CD4-positive, alpha-beta T cell treated with Interleukin-6 at 100 ng/mL for 8 hours (primary cell): Measurements from ENCODE around the gene CFAP46.
"Not testable (repeated sequence)": the region's sequence is repeated elsewhere in the genome, so short reads cannot be mapped to it uniquely, and the experiment has no call there.

ENCODE experiments used
- DNase-seq: peaks from one replicate; pipeline ENCODE4 v3.0.0-alpha.2; 2020; ENCODE audit warnings: mixed read lengths, low spot score

The CFAP46 gene

DNA sequence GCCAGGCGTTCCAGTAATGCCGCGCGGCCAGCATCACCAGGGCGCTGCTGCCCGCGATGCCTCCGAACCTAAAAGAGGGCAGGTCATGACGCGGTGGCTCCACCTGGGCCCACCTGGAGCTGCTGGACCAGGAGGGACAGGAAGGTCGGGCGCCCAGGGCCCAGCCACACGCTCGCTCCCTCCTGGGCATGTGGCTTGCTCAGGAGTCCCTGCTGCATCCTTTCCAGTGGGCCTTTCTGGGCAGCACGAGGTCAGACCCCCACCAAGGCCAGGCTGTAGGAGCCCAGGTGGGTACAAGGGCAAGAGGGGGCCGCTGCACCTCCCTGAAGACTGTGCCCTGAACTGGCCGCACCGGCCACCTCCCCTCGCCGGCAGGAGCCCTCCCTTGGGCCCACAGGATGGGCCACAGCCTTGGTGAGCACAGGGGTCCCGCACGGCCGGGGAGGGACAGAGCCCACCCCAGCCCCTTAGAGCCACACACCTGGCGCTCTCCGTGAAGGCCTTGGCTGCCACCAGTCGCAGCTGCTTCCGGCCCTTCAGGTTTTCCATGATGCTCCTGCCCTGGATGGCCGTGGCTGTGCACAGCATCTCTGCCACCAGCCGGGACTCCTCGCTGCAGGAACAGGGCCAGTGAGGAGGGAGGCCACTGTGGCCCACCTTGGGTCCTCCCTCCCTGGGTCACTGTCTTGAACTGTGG lies 43.2 kb downstream of the CFAP46 start:
- no peak for DNase-seq

DNA sequence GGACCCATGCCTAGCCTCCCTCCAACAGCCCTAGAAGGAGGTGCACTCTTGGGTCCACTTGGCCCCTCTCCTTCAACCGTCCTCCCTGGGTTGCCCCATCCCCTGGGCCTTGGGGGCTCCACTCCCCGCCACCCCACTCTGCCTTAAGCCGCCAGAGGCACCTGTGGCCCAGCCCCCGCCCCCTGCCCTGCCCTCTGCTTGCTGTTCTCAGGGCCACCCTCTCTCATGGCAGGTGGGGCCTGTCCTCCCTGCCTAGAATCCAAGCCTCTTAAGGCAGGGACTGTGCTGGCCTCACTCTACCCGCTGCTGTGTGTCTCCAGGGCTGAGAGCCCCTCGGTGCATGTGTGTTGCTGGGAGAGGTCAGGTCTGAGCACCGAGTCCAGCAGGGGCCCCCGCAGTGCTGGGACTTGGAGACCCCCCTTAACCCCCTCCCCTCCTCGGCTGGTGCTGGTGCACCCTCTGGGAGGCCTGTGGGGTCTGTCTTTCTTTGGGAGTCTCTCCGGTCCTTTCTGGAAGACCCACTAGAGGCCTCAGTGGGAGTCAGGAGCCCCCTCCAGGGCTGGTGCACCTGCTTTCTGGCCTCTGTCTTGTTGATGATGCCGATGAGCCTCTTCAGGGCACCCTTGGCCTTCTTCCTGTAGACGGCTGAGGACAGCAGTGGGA lies 43.8 kb downstream of the CFAP46 start:
- DNase-seq, result no peak

DNA sequence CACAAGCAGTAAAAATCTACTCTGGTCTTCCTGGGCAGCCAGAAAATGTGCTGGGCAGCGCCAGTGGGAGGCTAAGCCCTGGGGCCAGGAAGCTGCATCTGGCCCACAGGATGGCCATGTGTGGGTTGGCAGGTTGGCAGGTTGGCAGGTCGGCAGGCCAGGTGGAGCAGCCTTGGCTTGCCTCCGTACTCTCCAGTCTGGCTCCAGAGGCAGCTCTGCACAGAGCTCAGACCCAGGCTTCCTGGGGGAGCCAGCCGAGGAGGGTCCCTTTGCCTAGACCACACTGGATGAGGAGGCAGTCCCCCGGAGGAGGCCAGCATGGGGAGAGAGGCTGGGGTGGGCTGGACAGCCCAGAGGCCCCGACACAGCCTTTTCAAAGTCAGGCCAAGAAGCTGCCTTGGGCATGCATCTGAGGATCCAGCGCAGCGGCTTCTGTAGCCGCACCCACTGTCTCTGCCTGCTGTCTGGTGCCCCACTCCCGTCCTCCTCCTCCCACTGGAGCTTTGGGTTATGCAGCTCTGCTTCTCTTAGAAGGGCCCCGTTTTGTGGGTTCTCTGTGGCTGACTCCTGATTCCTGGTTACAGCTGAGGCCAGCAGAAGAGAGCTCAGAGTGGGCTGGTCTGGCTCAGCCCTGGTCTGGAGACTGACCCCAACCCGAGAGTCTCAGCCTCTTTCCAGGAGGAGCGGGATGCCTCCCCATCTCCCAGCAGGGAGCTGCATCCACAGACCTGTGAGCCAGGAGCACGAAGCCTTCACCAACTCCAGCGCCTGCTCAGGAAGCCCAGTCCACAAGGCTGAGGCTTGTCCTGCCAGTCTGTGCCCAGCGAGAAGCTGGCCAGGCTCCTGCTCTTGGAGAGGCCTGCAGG lies 44.6 kb downstream of the CFAP46 start:
- DNase-seq, result no peak

DNA sequence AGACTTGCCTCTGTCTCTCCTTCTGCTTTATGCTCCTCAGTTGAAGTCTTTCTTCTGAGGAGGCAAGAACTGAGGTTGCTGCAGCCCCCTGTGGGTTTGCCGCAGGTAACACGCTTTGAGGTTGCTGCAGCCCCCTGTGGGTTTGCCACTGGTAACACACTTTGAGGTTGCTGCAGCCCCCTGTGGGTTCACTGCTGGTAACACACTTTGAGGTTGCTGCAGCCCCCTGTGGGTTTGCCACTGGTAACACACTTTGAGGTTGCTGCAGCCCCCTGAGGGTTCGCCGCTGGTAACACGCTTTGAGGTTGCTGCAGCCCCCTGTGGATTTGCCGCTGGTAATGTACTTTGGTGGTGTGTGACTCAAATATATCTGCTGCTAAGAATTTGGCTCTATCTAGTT lies 48.6 kb downstream of the CFAP46 start:
- not testable (repeated sequence) for DNase-seq

DNA sequence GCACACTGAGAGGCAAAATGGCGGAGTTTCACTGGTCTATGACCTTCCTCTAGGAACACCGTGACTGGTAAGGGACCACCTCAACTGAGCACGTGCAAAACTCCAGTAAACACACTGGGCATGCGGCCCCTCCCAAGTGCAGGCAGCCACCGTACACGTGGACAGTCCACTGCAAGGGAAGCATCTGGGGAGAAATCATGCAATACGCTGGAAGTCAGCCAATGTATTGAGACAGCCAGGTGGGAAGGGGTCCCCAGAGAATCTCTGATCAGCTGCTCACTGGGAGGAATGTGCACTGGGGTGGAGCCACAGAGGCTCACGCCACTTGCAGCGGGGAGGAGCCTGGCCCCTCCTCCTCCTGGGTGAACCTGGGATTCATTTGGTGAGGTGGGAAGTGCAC lies 49.3 kb downstream of the CFAP46 start:
- DNase-seq, result no peak

DNA sequence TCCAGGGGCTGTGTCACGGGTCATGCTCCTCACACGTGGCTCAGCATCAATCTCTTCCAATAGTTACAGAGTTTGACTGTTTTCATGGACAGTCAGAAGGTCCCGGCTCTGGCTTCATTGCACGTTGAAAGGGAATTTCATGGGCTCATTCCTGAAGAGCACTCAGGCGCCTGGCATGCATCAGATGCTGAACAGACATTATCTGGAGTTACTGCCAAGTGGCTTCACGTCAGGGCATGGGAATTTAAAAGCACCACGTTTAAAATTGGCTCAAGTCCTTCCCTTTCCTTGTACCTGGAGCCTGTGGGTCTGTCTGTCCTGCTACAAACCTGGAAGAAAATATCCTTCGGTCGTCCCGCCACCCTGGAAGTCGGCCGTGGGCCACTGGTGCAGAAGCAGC lies 50.4 kb downstream of the CFAP46 start:
- no peak for DNase-seq

DNA sequence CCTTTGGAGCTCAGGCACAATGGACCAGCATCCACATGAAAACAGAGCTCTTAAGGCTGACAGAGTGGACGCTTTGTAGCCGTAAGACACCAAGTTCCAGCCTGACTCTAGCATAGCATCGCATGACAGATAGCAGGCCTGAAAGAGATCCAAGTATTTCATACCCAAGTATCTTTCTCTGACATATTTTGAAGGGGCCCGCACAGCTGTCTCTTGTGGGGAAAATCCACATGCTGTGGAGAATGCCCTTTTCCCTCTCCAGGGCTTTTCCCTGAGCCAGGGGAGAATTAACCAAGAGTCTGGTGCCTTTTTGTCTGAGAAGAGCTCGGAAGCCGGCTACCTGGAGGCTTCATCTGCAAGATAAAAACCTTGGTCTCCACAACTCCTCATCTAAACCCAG lies 51.0 kb downstream of the CFAP46 start:
- no peak for DNase-seq

DNA sequence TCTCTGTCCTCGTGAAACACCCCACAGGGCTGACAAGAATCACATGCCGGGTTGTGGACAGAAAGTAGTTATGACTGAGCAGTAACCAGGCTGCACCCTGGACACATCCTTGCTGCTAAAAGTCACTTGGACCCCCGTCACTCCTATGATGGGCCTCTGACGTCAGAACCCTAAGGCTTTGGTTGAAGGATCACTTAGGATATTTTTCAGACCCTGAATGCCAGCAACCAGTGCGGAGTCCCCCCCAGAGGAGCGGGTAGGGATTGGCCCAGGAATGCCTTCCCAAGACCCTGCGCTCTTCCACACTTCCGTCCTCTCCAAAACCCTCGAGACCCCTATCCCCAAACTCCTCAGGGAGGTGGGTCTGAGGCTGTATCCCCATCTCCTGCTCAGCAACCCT lies 52.1 kb downstream of the CFAP46 start:
- DNase-seq, result no peak

DNA sequence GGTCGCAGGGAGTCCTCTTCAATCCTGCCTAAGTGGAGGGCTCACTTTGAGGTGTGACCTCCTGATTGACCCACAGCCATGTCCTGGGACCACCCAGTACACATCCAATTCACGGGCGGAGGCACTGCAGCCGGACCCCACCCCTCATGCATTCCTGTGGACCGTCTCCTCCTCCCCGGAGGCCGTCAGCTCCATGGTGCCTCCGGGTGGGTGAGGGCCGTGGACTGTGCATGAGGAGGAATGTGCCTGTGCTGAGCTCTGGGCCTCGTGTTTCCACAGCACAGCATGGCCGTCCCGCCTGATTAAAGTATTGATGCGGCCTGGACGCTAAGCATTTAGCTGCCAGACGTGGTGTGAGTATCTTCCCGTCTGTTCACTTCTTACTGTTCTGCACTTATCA lies 52.8 kb downstream of the CFAP46 start:
- DNase-seq, result no peak

DNA sequence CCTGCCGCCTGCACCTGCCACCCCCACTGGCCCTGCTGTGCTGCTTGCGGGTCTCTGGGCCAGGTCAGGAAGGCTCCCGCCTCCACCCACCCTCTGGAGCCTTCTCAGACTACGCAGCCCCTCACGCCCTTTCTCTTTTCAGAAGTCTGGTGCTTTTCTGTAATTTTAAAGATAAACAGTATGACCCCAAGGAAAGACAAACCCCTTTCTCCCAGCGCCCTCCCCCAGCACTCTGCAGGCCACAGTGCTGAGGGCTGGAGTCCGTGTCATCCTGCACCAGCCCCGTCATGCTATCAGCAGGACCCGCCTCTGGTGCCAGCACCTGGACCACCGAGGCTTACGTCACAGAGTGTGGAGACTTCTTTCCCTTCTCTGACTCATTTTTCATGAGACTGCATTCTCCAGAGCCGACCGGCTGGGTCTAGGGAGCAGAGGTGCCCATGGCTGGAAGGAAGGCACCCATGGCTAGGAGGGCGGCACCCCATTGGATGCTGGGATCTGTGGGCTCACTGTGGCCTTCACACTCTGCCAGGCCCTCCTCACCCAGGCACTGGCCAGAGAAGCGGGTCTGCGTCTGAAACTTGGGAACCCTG lies 53.4 kb downstream of the CFAP46 start:
- no peak for DNase-seq

DNA sequence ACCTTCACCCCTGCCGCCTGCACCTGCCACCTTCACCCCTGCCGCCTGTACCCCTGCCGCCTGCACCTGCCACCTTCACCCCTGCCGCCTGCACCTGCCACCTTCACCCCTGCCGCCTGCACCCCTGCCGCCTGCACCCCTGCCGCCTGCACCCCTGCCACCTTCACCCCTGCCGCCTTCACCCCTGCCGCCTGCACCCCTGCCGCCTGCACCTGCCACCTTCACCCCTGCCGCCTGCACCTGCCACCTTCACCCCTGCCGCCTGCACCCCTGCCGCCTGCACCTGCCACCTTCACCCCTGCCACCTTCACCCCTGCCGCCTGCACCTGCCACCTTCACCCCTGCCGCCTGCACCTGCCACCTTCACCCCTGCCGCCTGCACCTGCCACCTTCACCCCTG lies 53.9 kb downstream of the CFAP46 start:
- not testable (repeated sequence) for DNase-seq

DNA sequence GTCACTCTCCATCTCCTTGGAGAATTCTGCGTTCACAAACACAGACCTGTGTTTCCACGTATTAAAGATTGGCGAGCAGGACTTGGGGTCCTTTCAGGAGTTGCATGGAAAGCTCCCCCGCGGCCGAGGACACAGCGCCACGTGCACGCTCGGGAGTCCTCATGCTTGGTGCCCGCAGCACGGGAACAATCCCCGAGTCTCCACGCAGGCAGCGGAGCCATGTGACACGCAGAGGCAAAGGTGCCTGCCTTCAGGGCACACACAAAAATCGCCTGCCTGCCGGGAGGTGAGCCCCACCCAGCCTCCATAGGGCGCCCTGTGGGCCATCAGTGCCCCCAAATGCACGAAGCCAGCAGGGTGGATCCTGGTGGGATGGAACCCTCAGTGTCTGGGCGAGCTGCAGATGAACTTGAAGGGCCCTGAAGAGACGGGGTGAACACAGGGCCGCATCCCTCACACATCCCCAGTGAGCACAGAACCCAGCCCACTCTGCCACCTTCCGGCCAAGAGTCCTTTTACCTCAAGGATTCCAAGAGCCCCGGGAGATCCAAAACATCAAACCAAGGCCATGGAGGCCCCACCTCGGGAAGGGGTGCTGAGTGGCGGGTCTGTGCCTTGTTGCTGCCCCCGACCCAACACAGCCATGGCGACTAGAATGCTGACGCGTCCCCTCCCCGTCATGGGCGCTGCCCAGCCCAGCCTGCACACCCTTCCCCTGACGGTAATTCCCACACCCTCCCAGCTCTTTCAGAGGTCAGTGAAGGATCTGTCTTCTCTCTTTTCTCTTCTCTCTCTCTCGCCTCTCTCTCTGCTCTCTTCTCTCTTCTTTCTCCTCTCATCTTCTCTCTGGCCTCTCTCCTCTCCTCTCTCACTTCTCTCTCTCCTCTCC lies 55.9 kb downstream of the CFAP46 start:
- no peak for DNase-seq

DNA sequence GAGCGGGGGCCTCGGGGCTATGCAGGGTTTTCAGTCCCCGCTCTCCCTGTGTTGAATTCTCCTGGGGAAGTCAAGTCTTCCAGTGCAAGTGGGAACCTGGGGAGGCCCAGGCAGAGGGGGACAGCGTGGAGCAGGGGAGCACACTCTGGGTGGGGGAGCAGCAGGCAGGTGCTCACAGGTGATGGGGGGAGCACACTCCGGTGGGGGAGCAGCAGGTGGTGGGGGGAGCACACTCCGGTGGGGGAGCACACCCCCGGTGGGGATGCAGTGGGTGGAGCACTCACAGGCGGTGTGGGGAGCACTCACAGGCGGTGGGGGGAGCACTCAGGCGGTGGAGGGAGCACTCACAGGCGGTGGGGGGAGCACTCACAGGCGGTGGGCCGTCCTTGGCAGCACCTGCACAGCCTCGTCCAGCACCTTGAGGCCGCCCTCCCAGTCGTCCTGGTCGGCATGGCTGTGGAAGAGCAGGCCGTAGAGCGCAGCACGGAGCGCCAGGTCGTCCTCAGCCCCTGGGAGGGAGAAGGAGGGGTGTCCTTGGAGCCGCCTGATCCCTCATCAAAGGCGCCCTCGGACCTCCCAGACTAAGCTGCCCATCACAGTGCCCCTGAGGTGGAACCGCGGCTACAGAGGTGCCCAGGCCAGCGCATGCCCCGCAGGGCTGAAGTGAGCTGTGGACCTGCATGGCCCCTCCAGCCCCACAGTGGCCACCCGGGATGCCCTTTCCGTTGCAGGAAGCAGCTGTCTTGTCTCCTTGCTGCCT lies 56.7 kb downstream of the CFAP46 start:
- no peak for DNase-seq

DNA sequence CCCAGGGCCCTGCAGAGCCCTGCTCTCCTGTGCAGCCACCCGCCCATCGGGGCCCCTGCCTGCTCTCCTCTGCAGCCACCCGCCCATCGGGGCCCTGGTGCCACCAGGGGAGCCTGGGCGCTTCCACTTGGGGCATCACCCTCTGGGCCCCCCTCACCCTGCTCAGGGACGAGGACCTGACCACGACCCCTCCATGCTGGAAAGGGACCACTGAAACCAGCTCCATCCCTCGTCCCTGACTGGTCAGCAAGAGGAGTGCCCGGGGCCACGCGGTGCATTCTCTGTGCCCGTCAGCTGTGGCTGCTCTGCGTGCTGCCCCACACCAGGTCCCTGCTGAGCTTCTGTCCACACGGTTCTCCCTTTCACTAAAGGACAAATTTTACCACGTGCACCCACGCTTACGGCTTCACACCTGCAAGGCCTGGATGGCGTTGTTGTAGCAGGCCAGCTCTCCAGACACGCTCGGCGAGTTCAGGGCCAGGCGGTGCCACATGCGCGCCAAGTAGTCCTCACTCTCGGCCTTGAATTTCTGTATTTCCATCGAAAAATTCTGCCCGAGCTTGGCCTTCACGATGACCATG lies 57.6 kb downstream of the CFAP46 start:
- no peak for DNase-seq

DNA sequence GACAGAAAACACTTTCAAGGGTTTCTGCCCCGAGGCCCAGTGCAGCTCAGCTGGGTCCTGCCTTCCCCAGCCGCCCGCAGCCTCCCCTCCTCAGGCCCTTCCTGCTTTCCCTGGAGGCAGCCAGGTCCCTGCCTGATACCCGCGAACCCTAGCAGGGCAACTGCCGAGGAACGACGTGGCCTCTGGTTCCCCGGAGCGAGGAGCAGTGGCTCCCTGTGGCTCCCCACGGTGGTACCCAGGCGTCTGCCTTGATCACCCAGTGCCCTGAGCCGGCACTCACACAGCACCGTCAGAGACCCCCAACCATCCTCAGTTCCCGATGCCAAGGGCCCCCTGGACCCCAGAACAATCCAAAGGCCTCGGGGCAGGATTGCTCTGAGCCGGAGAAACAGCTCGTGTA lies 58.3 kb downstream of the CFAP46 start:
- DNase-seq, result no peak

DNA sequence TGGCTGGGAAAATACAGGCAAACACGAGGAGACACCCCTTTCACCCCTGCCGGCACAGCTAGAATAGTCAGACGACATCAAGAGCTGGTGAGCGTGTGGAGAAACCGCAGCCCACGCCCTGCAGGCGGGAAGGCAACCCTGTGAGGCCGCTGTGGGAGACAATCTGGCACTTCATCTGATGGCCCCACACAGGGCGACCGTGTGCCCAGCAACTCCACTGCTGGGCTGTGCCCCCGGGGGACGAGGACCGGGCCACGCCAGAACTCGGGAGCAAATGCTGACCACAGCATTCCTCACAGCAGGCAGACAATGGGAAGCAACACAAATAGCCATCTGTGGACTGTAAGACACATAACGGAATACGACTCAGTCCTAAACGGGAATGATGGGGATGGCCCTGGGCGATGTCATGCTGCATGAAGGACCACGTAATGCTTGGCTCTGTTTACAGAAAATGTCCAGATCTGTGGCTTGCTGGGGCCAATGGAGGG lies 58.9 kb downstream of the CFAP46 start:
- DNase-seq, result no peak

DNA sequence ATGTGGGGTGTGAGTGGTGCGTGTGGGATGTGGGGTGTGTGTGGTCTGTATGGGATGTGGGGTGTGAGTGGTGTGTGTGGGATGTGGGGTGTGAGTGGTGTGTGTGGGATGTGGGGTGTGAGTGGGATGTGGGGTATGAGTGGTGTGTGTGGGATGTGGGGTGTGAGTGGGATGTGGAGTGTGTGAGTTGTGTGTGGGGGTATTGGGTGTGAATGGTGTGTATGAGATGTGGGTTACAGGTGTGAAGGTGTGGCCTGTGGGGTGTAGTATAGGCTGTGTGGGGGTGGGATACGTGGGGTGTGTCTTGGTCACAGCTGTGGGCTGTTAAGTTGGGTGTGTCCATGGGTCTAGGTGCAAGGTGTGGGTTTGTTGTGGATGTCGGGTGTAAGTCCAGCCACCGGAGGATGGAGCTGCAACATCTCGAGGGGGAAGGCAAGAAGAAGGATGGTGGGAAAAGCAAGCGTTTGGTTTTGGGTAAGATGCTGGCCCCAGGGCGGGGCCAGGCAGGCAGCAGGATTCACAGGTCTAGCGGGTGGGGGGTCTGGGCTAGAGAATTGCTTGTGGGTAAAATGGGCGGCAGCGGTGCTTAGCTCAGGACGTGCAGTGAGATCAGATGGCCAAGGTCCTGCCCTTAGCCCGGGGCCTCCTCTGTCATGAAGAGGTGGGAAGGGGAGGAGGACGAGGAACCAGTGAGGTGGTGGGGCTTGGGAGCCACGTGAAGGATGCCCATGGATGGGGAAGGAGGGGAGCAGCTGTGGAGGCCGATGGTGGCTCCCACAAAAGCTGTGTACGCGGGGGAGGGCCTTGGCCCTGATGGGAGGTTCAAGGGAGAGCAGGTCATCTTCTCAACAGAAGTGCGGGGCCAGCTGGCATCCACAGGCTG lies 60.1 kb downstream of the CFAP46 start:
- no peak for DNase-seq

DNA sequence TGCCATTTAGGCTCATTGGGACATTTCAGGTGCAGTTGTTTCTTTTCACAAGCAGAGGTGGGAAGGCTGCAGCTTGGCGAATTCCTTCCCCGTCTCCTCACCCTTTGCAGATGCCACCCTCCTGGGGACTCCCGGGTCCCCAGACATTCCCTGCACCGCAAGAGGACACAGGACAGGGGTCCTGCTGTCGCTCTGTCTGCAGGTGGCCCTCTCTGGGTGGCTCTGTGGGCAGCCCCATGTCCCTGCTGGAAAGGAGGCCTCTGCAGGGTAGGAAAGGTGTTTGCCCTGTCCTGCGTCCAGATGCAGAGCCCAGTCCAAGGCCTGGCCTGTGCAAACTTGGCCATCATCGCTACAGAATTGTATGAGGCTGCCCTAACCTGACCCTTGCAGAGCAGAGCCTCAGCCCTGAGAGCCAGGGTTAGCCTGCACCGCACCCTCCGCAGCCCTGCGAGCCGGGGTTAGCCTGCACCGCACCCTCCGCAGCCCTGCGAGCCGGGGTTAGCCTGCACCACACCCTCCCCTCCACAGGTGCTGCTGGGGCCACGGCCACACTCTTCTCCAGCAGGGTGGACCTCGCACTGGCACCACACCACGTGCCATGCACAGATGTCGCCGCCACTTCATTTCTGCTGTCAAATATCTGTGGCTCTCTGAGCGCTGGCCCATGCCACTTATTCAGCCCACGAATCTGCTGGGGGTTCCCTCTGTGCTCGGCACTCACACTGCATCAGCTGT lies 61.0 kb downstream of the CFAP46 start:
- DNase-seq, result no peak
